Transverse colon (tissue), 4 donors: ENCODE measurements around the gene VPS9D1.

Experiments used
- CTCF ChIP-seq, 5 experiments: fragments of 200-600 bp in 3 of 5; fragments of 450-650 bp in 2 of 5; sonication (generic) in 3 of 5; IDR thresholded peaks; 1 replicate in 2 of 5; 2 replicates in 3 of 5; pipeline ENCODE4 v1.5.1; 2016 to 2017; ENCODE audit warnings: antibody characterized with exemption in 5 of 5, inconsistent platforms in 3 of 5, mild to moderate bottlenecking in 2 of 5, moderate library complexity in 1 of 5
- EP300 ChIP-seq: sonication (generic); formaldehyde crosslinking; IDR thresholded peaks from one replicate; pipeline ENCODE4 v1.6.1; 2017; ENCODE audit warnings: antibody characterized with exemption, low read depth
- POLR2A ChIP-seq: fragments of 450-650 bp; IDR thresholded peaks from one replicate; pipeline ENCODE4 v1.6.1; 2016; ENCODE audit warnings: antibody characterized with exemption, mild to moderate bottlenecking, moderate library complexity
- POLR2AphosphoS5 ChIP-seq, 3 donors: sonication (generic); formaldehyde crosslinking; IDR thresholded peaks; one replicate each; pipeline ENCODE4 v1.6.1; 2016; ENCODE audit warnings: antibody characterized with exemption in 3 of 3

GRCh38 chr16:89733322-89733721 is 12.6 kb upstream of the VPS9D1 start:
- TF ChIP-seq POLR2A (no peak), CTCF (IDR thresholded peaks at IDR 0.05) (no peak), EP300 (no peak), POLR2AphosphoS5 (IDR thresholded peaks at IDR 0.05) (no peak)
